Naive thymus-derived CD8-positive, alpha-beta T cell (primary cell): ENCODE results near the gene ESR2. TPM values are rescaled to one million over a fixed set of nuclear protein-coding genes. Genes with fewer than 3 reads are reported as not detected.
"Not testable (repeated sequence)": the region's sequence is repeated elsewhere in the genome, so short reads cannot be mapped to it uniquely, and the experiment has no call there.

Experiments used
- ATAC-seq, 2 donors: fragments of 150-1000 bp; cut with Tn5 transposase in 1 of 2; sonication (Bioruptor Pico), chemical (Tn5 transposase) in 1 of 2; 1 replicate in 1 of 2; 2 replicates in 1 of 2; pipeline ENCODE4 v1.10.0; 2021; ENCODE audit warnings: mild to moderate bottlenecking in 2 of 2, moderate library complexity in 2 of 2
- POLR2A ChIA-PET: fragments of 350-600 bp; sonication (Branson Sonifier 250); formaldehyde crosslinking; loops from one replicate; lab custom pipeline; 2021; ENCODE audit warnings: antibody characterized with exemption; lab: Charles Lee
- DNase-seq, 10 donors: peaks; one replicate each; pipeline versions ENCODE4 v3.0.0 to v3.0.0-alpha.2; 2020 to 2022
- H3K27ac Mint-ChIP-seq, 10 donors: one replicate each; pipeline ENCODE4 v1.8.0; 2020 to 2022; ENCODE audit warnings: mild to moderate bottlenecking in 10 of 10, mixed read lengths in 10 of 10, moderate library complexity in 4 of 10, inconsistent platforms in 1 of 10
- H3K27me3 Mint-ChIP-seq, 5 donors: one replicate each; pipeline ENCODE4 v1.8.0; 2021 to 2022; ENCODE audit warnings: mixed read lengths in 5 of 5
- H3K36me3 Mint-ChIP-seq, 3 donors: one replicate each; pipeline ENCODE4 v1.8.0; 2020 to 2022; ENCODE audit warnings: mixed read lengths in 3 of 3, mild to moderate bottlenecking in 2 of 3, inconsistent platforms in 1 of 3
- H3K4me1 Mint-ChIP-seq, 4 donors: one replicate each; pipeline ENCODE4 v1.8.0; 2021 to 2022; ENCODE audit warnings: mixed read lengths in 4 of 4
- H3K4me3 Mint-ChIP-seq, 10 donors: one replicate each; pipeline ENCODE4 v1.8.0; 2020 to 2022; ENCODE audit warnings: mild to moderate bottlenecking in 10 of 10, mixed read lengths in 10 of 10, moderate library complexity in 6 of 10, inconsistent platforms in 1 of 10
- H3K9me3 Mint-ChIP-seq, 9 donors: one replicate each; pipeline ENCODE4 v1.8.0; 2020 to 2022; ENCODE audit warnings: mixed read lengths in 9 of 9, mild to moderate bottlenecking in 3 of 9, inconsistent platforms in 1 of 9, moderate library complexity in 1 of 9
- polyA plus RNA-seq, 3 donors: library from polyadenylated mRNA; unstranded; fragments of 300-500 nt; fragmentation: Illumina TruSeq; gene quantifications; one replicate each; pipeline ENCODE4 v1.2.3, GENCODE V29; 2021
- total RNA-seq, 8 experiments: library from RNA in 2 of 8; stranded (reverse) in 2 of 8; gene quantifications; one replicate each; pipeline ENCODE4 v1.2.3 and lab custom pipeline; 2021 to 2026

The ESR2 gene
- total RNA-seq (under 1 TPM; 0.29 to 0.41 TPM), polyA plus RNA-seq (under 1 TPM in 1 of 3 donors, not detected in 2; 0.16 TPM), total RNA-seq (lab: John Stamatoyannopoulos, UW) (0 to 0.67 (median 0.11) reads per million in 6 experiments)

DNA sequence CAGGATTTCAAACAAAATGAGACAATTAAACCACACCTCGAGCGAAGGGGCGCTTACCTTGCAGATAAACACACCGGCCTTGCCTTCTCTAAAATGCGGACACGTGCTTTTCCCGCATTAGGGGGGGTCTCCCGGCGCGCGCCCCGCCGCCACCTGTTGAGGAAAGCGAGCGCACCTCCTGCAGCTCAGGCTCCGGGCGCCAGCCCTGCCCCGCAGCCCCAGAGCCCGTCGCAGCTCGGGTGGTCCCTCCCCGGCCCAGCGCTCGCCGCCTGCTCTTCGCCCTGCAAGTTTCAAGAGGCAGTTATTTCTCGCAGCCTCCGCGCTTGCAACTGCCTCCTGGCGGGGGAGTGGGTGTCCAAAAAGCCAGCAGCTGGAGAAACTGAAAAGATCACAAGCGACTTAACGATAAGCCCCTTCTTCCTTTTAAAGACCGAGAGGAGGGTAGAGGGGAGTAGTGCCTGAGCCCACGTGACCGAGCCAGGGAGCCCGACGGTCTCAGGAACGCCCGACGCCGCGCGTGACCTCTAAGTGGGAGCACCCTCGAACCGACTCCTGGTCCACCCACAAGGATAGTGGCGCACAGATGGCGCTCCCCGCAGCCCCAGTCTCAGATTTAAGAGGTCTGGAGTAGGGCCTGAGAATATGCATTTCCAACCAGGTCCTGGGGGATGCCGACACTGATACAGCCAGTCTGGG lies at the start of gene ESR2:
Gene ESR2 (minus strand): TSS at position 396 of the 696 bp plus-strand sequence. CDS start 11,386 bp downstream, outside the sequence.
- ATAC-seq: peak; percentile 55 to 71
- Mint-ChIP-seq H3K4me1 (peaks cover 0 to 19% (median 17%) of the 10 kb centered on the region in 4 donors), H3K27ac (peak within 1 kb of the TSS in 2 of 10 donors; percentile 18 to 63), H3K27me3 (peaks cover 0 to 42% (median 15%) of the 10 kb centered on the region in 5 donors), H3K36me3 (no peaks in the 10 kb centered on the region), H3K9me3 (no peaks in the 10 kb centered on the region), H3K4me3 (peak within 1 kb of the TSS; percentile 76 to 88 (median 84))
- POLR2A ChIA-PET: no interaction called here
- DNase-seq: peak in 9 of 10 donors; percentile 15 to 64 (median 26)

DNA sequence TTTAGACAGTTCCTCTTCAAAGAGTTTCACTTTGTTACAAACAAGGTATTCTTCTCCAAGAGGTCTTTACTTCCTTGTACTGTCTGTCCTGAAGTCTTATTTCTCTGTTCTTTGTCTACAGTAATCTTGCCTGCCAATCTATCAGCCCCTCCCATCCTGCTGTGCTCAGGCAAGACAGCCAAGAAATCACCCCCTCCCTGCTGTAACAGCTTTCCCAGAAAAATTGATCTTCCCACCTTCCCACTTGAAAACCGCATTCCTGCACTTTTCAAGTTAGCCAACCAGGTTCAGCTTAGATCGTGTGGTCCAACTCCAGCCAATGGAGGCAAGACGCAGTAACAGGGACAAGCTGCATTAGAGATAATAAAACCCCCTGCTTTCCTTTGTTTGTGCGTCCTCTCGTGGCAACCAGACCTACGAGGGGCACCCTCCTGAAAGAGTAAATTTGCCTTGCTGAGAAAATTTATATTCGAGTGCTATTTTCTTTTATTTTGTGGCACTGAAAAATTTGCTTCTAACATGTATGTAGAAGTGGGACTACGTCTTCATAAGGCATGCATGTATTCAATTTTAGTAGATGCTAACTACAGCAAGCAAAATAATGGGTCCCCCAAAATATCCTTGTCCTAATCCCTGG lies 46.5 kb upstream of the ESR2 start:
- DNase-seq (peak in 1 of 10 donors; percentile 2), ATAC-seq (no peak)
- POLR2A ChIA-PET: interaction anchor here (3.1 to 3.6 kb wide), 2 partner anchors 47 to 164 kb away, joined by 13 to 17 read pairs; partner anchors contain the start of genes MTHFD1 and ZBTB1
- Mint-ChIP-seq H3K36me3 (peaks cover 0 to 9% (median 0%) of the 10 kb centered on the region in 3 donors), H3K9me3 (peaks cover 0 to 14% (median 5%) of the 10 kb centered on the region in 9 donors), H3K27me3 (no peaks in the 10 kb centered on the region), H3K4me3 (peak overlapping the region in 2 of 10 donors; percentile 53 to 72), H3K27ac (peak overlapping the region in 2 of 10 donors; percentile 58 to 84), H3K4me1 (peaks cover 8 to 24% (median 21%) of the 10 kb centered on the region in 4 donors)

DNA sequence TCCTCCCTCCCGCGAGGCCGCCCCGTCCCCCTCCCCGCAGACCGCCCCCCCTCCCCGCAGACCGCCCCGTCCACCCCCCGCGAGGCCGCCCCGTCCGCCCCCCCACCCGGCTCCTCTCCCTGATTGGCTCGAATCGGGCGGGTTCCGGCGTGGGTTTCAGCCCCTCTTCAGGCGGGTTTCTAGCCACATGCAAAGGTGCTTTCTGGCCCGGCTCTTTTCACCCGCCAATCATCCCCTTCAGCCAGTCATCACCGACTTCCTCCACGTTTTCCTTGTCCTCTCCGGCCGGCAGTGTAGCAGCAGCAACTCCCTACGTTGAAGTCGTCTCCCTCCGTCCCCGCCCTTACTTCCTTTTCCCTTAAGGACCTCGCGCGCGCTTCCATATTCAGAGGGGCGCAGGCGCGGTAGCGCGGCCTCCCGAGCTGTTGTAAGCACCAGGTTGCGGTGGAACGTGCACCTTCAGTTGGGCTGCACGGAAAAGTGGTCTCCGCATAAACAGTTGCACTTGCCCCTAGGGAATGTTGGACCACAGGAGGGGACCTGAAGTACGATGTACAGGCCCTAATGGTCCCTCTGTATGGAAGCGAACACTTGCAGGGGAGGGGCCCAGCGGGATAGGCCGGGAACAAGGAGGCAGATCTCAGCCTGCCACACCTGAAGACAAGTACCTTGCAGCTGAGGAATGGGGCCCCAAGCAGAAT lies 44.6 kb upstream of the ESR2 start:
- DNase-seq (peak; percentile 67 to 92 (median 80)), ATAC-seq (peak; percentile 83 to 88)
- Mint-ChIP-seq H3K36me3 (peaks cover 0 to 9% (median 0%) of the 10 kb centered on the region in 3 donors), H3K27ac (peak overlapping the region; percentile 78 to 96 (median 92)), H3K4me3 (peak overlapping the region; percentile 84 to 98 (median 94)), H3K9me3 (peaks cover 0 to 14% (median 5%) of the 10 kb centered on the region in 9 donors), H3K27me3 (no peaks in the 10 kb centered on the region), H3K4me1 (peaks cover 9 to 24% (median 21%) of the 10 kb centered on the region in 4 donors)
- POLR2A ChIA-PET: interaction anchor here (0.7 to 3.6 kb wide), 4 partner anchors 35 to 651 kb away, joined by 3 to 17 read pairs (median 8); partner anchors contain the start of genes MTHFD1 and ZBTB1

DNA sequence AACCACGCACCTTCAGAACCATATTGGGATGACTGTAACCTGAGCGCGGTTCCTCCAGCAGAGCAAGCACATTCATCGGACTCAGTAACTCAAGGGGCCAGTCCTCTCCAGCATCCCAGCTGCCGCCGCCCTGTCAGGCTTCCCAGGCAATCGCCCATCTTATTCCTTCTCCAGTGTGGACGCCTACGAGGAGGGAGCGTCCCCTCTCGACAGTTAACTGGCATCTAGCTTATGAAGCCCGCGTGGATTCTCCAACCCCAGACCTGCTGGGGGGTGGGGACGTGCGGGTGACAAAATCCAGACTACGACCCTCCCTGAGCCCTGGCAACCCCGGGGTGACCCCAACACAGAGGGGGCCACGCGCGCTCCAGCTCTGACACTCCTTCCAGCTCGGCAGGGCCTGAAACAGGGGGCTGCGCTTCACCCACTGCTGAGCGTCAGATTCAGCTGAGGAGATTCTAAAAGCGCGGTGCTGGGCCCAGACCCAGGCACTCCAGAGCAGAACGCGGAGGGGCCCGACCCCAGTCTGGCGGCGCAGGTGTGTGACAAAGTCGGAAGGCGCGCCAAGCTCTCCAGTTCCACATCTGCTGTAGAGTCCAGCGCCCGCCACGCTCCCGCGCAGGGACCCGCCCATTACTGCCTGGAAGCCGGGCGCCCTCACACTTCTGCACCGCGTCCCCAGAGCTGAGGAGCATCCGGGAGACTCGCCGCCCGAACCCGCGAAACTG lies 43.9 kb upstream of the ESR2 start:
- DNase-seq: peak in 3 of 10 donors; percentile 5 to 67 (median 61)
- peak; percentile 72 to 74 for ATAC-seq
- POLR2A ChIA-PET: interaction anchor here (0.6 to 3.6 kb wide), 4 partner anchors 35 to 356 kb away, joined by 3 to 17 read pairs (median 8); partner anchors contain the start of genes MTHFD1 and ZBTB1
- Mint-ChIP-seq H3K36me3 (peaks cover 0 to 9% (median 0%) of the 10 kb centered on the region in 3 donors), H3K9me3 (peaks cover 0 to 14% (median 5%) of the 10 kb centered on the region in 9 donors), H3K4me3 (peak overlapping the region; percentile 84 to 98 (median 94)), H3K4me1 (peaks cover 9 to 24% (median 21%) of the 10 kb centered on the region in 4 donors), H3K27ac (peak overlapping the region; percentile 78 to 96 (median 88)), H3K27me3 (no peaks in the 10 kb centered on the region)

DNA sequence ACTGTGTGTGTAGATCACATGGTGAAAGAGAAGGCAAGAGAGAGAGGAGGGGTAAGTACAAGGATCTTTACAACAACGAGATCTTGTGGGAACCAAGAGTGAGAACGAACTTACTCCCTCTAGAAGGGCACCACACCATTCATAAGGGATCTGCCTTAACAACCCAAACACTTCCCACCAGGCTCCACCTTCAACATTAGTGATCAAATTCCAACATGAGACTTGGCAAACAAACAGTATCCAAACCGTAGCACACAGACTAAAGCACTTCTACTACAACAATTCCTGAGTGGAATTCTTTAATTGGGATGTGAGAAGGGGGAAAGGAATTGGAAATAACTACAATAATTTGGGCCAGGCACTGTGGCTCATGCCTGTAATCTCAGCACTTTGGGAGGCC lies 35.0 kb upstream of the ESR2 start:
- H3K4me3 Mint-ChIP-seq: no peak overlapping the region
- no peak overlapping the region for H3K27ac Mint-ChIP-seq
- DNase-seq (no peak), ATAC-seq (no peak)
- peaks cover 0 to 3% (median 0%) of the 10 kb centered on the region in 5 donors for H3K27me3 Mint-ChIP-seq
- no peaks in the 10 kb centered on the region for H3K36me3 Mint-ChIP-seq
- POLR2A ChIA-PET: no interaction called here
- H3K9me3 Mint-ChIP-seq: no peaks in the 10 kb centered on the region
- no peaks in the 10 kb centered on the region for H3K4me1 Mint-ChIP-seq

DNA sequence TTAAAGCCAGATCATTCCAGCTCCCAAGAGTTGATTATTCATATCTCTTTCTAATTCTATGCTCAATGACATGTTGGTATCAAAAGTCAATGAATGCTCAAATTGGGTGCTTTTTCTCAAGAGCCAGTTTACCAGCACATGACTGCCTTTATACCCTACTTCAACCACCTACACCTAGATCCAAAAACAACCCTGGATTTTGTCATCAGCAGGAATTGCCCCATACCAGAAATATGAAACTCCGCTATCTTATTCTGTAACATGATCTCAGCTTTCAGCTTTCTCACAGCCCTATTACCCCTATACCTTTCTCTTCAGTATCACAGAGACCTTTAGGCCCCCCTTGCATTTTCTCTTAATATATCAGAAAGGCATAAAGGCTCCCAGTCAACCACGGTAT lies 32.3 kb upstream of the ESR2 start:
- ATAC-seq (no peak), DNase-seq (no peak)
- no peak overlapping the region for H3K27ac Mint-ChIP-seq
- H3K4me3 Mint-ChIP-seq: no peak overlapping the region
- no peaks in the 10 kb centered on the region for H3K9me3 Mint-ChIP-seq
- POLR2A ChIA-PET: no interaction called here
- H3K4me1 Mint-ChIP-seq: no peaks in the 10 kb centered on the region
- peaks cover 0 to 7% (median 0%) of the 10 kb centered on the region in 5 donors for H3K27me3 Mint-ChIP-seq
- no peaks in the 10 kb centered on the region for H3K36me3 Mint-ChIP-seq

DNA sequence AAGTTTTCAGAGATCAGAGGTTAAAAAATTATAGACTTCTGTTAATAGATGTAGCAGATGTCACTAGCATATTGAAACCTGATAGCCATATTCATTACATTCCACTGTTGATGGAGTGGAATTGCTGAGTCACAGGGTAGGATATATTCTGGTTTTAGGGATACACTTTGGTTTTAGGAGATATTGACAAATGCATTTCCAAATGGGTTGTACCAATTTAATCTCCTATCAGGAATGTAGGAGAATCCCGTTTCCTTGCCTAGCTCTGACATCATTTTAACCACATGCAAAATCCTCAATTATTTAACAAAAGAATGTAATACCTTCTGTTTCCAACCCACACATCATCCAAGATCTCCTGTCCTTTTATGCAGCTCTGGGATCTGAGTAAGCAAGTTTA lies 30.7 kb upstream of the ESR2 start:
- H3K27me3 Mint-ChIP-seq: peaks cover 0 to 9% (median 5%) of the 10 kb centered on the region in 5 donors
- POLR2A ChIA-PET: no interaction called here
- no peaks in the 10 kb centered on the region for H3K4me1 Mint-ChIP-seq
- DNase-seq (no peak), ATAC-seq (no peak)
- H3K27ac Mint-ChIP-seq: no peak overlapping the region
- H3K4me3 Mint-ChIP-seq: no peak overlapping the region
- H3K9me3 Mint-ChIP-seq: no peaks in the 10 kb centered on the region
- H3K36me3 Mint-ChIP-seq: no peaks in the 10 kb centered on the region

DNA sequence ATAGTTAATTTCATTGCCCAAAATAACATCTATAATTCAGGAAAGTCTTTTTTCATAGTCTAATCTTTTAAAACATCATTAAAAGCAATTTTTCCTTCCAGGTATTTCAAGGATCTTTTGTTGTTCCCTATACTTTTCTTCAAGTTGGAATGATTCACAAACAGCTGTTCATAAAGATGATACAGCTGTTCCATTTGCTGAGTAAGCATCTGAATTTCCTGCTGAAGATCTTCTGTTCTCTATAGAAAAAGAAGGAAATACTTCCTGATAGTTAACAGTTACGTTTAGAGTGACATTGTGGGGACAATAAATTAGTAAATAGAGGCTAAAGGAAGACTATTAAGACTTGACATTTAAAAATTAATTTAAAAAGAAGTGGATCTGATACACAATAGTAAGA lies 30.3 kb upstream of the ESR2 start:
- ATAC-seq: no peak
- no peaks in the 10 kb centered on the region for H3K36me3 Mint-ChIP-seq
- no peak overlapping the region for H3K4me3 Mint-ChIP-seq
- no peak overlapping the region for H3K27ac Mint-ChIP-seq
- POLR2A ChIA-PET: no interaction called here
- peaks cover 0 to 9% (median 5%) of the 10 kb centered on the region in 5 donors for H3K27me3 Mint-ChIP-seq
- no peak for DNase-seq
- H3K9me3 Mint-ChIP-seq: no peaks in the 10 kb centered on the region
- H3K4me1 Mint-ChIP-seq: no peaks in the 10 kb centered on the region

DNA sequence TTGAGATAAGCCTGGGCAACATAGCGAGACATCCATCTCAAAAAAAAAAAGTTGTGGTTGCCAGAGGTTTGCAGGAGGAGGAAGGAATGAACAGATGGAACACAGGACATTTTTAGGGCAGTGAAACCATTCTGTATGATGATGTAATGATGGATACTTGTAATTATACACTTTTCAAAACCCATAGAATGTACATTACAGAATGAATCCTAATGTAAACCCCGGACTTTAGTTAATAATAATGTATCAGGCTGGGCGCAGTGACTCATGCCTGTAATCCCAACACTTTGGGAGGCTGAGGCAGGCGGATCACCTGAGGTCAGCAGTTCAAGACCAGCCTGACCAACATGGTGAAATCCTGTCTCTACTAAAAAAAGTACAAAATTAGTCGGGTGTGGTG lies 26.2 kb upstream of the ESR2 start:
- H3K27ac Mint-ChIP-seq, POLR2A ChIA-PET: not testable (repeated sequence)

DNA sequence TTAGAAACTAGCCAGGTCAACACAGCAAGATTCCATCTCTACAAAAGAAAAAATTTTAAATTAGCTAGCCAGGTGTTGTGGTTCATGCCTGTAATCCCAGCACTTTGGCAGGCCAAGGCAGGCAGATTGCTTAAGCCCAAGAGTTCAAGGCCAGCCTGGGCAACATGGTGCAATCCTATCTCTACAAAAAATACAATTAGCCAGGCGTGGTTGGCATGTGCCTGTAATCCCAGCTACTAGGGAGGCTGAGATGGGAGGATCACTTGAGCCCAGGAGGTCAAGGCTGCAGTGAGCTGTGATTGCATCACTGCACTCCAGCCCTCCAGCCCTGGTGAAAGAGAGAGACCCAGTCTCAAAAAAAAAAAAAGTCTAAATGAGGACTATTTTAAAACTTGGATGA lies 24.5 kb upstream of the ESR2 start:
- H3K27me3 Mint-ChIP-seq, H3K4me1 Mint-ChIP-seq, H3K4me3 Mint-ChIP-seq, H3K36me3 Mint-ChIP-seq, H3K9me3 Mint-ChIP-seq, ATAC-seq, DNase-seq: not testable (repeated sequence)
- POLR2A ChIA-PET: interaction anchor here (0.7 kb wide), 2 partner anchors 17 to 665 kb away, joined by 3 to 4 read pairs; no protein-coding TSS in a partner anchor
- H3K27ac Mint-ChIP-seq: peak overlapping the region in 1 of 10 donors; percentile 34

More for the DNA sequence above, 26.2 kb upstream of the ESR2 start:
- H3K27me3 Mint-ChIP-seq, DNase-seq, H3K4me1 Mint-ChIP-seq, H3K9me3 Mint-ChIP-seq, H3K4me3 Mint-ChIP-seq, H3K36me3 Mint-ChIP-seq, ATAC-seq: not testable (repeated sequence)

DNA sequence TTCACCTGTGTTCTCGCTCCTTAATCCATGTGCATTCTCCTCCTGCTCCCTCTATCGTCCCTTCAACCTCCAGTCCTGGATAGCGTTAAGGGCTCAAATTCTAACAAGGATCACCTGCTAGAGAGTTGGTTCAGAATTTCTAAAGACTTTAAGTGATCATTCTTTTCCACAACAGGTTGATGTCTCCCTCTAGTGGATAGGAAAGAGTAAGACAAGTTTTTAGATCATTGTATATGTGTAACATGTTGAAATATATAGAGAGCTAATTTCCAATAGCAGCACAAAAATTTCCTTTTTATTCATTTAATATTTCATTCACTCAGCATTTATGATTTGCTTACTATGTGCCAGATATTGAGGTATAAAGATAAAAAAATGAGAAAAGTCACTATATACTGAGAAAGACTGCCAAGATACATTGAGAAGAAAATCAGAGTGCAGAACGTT lies 9.3 kb upstream of the ESR2 start:
- H3K27ac Mint-ChIP-seq: no peak overlapping the region
- DNase-seq (peak in 3 of 10 donors; percentile 51 to 61 (median 60)), ATAC-seq (peak; percentile 58 to 69)
- H3K4me1 Mint-ChIP-seq: peaks cover 0 to 3% (median under 1%) of the 10 kb centered on the region in 4 donors
- no peaks in the 10 kb centered on the region for H3K9me3 Mint-ChIP-seq
- POLR2A ChIA-PET: interaction anchor here (0.5 to 1.3 kb wide), 2 partner anchors 8 to 35 kb away, joined by 3 read pairs; no protein-coding TSS in a partner anchor
- peaks cover 0 to 8% (median 1%) of the 10 kb centered on the region in 5 donors for H3K27me3 Mint-ChIP-seq
- no peak overlapping the region for H3K4me3 Mint-ChIP-seq
- H3K36me3 Mint-ChIP-seq: no peaks in the 10 kb centered on the region
